HG02571 (cell line): ENCODE data around the gene AXIN2.
"Not testable (repeated sequence)": the region's sequence is repeated elsewhere in the genome, so short reads cannot be mapped to it uniquely, and the experiment has no call there.

Experiments
- ATAC-seq: cut with Tn5 transposase; IDR thresholded peaks from one replicate; pipeline ENCODE4 v1.9.1; 2021; ENCODE audit warnings: mild to moderate bottlenecking, moderate library complexity; ENCODE audit not compliant: unreplicated experiment

Gene AXIN2

DNA sequence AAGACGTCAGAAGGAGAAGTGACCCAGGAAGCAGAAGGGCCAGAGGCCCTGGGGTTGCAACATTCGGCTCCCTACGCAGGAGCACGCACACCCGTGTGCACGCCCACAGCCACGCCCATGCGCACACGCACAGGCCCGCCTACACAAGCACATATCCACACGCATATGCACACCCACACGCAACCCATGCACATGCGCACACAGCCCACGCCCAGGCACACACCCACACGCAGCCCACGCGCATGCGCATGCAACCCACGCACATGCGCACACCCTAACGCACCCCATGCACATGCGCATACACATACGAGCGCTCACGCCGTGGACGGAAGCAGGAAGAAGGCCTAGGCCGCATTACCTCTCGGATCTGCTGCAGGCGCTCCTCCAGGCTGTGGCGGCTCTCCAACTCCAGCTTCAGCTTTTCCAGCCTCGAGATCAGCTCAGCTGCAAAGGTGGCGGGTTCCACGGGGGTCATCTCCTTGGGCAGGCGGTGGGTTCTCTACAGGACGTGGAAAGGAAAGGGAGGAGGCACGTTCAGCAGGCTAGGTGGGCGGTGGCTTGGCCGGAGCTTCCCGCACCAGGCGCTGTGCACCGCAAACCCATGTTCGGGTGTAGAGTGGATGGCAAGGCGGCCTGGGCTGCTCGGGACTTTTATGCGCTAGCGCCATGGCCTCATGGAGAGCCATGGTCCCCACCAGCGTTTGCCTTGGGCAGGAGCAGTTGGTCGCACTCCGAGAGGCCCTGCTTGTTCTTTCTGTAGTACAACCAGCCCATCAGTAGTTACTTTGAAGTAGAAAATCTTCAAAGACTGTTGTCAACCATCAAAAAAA lies 23.4 kb downstream of the AXIN2 start:
- ATAC-seq: no peak

DNA sequence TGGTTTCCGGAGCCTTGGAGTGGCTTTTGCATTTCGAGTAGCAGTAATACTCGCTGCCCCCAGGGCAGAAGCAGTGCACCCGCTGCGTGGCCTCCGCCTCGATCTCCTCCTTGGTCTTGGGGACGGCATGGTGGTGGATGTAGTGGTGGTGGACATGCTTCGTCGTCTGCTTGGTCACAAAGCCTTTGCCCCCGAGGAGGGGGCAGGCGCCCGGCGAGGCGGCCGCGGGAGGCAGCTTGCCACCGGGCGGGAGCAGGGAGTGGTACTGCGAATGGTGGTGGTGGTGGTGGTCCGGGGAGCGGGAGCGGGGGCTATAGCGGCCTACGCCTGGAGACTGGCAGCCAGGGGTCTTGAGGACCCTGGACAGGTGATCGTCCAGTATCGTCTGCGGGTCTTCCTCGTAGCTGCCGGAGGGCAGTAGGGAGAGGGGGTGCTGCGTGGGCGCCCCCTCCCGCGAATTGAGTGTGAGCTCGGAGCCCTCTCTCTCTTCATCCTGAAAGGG lies 24.1 kb downstream of the AXIN2 start:
- no peak for ATAC-seq

DNA sequence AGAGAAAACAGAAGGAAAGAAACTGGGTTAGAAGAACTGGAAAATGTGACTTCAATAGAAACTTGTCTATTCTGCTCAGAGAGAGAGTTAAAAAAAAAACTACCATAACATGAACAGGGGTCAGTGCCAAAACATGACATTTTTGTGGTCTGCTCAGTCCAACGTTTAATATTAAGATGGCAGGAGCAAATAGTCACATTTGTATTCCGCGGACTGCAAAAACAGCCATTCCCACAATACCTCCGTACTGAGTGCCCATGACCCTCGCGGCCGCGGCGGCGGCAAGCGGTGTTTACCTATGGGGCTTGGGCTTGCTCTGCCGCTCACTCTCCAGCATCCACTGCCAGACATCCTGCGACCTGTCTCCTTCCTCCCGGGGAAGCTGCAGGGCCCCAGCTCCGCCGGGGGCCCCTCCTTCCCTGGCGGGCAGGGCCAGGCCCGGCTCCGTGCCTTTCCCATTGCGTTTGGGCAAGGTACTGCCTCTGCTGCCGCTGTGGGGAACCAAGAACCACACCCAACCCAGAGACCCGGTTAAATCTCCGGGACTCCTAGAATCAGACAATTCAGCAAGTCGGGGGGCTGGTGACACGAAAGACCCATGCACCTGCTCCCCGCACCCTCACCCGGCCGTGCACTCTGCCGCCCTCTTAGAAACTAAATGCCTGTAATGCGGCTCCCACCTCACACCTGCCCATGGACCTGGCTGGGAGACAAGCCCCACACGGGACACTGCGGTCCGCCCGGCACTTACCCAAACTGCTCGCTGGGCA lies 24.7 kb downstream of the AXIN2 start:
- no peak for ATAC-seq

DNA sequence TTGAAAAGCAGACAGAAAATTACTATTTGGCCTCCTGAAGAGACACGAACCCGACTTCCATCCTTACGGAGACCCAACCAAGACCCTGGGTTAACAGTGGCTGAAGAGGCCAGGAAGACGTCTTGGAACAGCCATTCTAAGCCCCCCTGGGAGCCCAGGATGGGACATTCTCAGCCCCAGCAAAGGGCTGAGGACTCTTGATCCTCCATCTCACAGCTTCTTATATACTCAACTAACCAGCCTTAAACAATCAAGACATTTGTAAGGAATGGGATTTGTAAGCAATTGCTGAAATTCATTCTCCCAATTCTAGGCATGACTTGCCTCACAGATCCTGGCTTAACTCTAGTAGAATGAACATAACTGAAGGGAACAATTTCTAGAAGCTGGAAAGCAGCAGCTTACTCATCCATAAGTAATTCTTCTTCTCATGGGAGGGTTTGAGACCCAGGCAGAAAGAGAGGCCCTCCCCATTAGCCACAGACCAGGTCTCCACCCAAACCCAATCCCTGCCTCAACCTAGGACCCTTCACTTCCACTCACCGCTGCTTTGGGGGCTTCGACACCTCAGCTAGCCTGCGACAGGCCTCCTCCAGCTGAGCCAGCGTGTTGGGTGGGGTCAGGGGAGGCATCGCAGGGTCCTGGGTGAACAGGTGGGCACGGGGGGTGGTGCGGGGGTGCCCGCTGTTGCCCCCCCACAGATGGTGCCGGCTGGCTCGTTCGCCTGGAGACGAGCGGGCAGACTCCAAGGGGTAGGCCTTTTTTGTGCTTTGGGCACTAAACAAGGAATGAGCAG lies 25.5 kb downstream of the AXIN2 start:
- ATAC-seq: no peak

DNA sequence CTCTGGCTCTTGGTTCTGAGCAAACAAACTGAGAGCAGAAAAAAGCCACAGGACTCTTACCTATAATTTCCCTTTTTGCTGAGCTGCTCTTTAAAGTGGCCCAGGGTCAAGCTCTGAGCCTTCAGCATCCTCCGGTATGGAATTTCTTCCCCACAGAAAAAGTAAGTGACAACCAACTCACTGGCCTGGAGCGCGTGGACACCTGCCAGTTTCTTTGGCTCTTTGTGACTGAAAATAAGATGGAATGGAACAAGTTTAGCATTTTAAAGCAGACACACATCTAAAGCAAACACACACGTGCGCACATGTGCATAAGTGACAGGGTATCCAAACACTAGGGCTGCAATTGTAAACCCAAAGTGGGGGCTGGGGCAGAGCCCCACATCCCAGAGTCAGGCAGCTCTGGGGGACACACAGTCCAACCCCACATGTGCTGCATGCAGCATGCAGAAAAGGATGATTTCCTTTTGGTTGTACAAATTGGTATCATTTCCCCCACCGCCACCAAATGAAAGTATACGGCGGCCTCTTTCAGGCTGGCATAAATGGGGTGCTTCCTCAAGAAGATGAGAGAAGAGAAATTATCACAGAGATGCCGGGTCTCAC lies 27.5 kb downstream of the AXIN2 start:
- ATAC-seq: no peak

DNA sequence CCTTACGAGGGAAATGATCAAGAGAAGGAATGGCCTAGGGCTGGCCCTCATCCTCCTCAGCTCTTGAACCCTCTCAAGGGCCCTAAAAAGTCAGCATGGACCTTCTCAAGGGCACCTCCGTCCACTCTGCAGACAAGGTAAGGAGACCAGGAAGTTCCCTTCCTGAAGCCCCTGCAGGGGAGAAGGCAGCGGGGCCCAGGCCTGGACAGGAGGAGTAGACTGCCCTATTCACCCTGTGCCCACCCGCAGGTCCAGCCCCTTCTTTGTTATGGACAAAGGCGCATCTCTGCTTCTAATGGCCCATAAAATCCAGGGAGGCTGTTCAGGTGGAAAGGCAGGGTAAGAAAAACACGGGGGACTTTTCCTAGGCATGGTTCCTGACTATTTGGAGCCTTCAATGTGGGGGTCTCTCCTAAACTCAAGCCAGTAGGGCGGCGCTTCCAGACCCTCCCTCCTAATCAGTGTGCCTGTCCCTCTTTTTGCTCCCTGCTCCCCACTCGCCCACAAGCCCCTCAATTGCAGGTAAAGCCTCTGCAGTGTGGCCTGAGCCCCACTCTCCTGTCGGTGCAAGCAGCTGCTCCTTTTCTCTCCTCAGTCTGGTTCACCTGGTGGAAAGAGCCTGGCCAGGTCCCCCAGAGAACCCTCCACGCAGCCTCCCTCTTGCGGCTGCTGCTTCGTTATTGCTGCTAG lies 28.2 kb downstream of the AXIN2 start:
- no peak for ATAC-seq

DNA sequence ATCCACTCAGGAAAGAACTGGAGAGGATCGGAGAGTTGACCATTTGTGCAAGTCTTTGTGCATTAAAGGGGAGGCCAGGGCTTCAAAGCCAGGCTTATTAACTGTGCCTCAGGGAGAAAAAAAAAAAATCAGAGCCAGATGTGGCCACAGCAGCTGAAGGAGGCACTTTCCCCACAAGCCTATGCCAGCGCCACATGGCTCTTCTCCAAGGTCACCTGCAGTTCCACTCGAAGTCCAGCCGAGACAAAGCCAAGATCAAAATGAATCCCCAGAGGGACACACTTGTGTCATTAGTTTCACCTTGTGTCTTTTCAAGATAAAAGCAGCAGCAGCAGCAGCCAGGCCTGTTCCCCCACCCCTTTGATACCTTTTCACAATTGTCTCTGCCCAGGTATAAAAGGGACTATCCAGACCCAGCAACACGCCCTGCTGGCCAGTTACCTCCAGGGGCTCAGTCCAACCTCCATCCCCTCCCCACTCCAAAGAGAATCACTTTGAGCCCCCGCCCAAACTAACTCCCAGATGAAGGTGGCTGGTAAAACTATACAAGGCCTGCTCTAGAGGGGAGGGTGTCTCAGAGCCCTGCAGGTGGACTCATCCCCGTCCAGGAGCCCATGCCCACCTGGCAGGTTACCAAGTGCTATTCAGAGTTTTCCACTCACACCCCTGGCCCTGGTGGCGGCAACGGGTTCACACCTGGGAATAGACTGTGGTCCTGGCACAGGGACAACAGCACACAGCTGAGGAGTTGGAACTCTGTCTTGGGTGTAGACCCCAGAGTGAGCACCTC lies 29.2 kb downstream of the AXIN2 start:
- ATAC-seq: no peak

DNA sequence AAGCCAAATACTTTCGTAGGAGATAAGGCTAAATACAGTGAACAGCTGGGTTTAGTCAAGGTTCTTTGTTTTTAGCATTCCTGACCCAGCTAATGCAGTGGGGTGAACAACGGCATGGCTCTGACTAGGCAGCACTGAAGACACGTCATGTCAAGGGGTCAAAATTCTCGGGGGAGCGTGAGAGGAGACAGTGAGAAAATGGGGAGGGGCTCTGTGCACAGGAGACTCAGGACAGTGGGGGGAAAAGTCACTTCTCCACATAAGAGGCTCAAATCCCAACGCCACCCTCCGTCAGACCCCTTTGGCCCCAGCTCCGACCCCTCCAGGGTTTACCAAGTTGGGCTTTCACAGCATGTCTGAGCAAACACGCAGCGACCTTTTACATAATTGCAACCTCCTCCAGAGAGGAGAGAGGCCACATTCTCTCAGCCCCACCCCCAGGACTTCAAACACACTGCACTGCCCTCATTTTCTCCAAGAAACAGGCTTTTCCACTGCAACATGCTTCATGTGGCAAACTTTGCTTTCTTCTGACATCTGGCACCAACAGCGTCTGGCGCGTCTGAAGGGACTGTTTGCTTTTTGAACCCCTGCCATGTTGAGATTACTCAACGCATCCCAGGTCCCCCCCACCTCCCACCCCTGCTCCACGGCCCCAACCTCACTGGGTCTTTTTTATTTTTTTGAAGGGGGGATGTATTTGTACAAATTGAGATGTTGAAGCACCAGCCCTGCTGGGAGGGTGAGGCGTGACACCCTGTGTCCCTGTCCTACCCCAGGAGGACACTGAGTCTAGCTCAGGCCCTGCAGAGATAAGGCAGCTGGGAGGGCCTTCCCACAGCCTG lies 30.0 kb downstream of the AXIN2 start:
- ATAC-seq: no peak

DNA sequence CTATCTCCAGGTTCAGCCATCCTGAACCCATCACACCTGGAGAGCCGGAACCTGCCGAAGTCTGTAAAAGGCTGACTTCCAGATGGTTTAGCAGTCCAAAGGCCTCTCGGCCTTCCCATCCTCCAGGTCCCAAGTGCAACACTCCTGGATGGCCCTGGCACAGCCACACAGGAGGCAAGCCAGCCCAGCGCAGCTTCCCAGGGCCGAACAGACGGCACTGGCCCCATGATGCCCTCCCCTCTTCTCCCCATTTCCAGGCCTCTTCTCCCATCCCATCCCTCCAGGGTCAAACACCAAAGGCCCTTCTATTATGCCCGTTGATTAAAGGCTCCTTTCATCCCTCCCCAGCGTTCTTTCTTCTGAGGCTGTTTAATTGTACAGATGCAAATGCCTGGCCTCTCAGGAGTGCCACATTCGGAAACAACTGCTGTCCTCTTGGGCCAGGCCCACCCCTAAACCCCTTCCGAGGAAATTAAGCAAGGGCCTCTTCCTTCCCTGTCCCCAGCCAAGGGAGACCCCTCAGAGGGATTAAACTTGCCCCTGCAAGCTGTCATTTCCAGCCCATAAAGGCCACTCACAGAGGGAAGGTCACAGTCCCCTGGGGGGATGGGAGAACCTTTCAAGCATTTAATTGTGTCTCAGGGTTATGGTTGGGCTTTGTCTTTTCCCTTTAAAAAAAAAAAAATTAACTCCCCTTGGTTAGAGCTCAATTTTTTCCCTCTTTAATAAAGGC lies 30.8 kb downstream of the AXIN2 start:
- no peak for ATAC-seq

DNA sequence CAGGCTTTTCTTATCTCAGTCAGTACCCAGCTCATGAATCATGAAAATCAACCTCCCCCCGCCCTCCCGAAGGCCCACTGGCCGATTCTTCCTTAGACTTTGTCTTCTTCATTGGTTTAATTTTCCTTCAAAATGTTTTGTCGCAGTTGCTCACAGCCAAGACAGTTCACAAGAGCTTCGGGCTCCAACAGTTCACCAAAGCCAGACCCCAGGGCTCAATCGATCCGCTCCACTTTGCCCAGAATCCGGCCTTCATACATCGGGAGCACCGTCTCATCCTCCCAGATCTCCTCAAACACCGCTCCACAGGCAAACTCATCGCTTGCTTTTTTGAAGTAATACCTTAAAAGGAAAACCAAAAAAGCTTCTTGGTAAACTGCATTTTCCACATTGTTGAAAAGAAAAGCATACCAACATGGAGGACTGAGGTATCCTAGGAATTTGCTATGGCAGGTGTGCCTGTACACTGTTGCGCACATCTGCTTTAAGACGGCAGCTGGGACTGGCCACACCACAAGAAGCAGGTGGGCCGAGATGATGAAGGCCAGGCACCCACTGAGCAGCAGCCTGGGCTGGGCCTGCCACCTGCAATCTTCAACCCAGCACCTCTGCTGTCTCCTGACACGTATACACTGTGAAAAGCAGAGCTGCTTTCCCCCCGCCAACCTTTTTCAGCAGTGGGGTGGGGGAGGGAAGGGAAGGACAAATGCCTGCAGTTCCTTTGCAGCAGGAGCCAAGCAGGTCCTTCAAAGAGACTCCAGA lies 31.5 kb downstream of the AXIN2 start:
- ATAC-seq: no peak

DNA sequence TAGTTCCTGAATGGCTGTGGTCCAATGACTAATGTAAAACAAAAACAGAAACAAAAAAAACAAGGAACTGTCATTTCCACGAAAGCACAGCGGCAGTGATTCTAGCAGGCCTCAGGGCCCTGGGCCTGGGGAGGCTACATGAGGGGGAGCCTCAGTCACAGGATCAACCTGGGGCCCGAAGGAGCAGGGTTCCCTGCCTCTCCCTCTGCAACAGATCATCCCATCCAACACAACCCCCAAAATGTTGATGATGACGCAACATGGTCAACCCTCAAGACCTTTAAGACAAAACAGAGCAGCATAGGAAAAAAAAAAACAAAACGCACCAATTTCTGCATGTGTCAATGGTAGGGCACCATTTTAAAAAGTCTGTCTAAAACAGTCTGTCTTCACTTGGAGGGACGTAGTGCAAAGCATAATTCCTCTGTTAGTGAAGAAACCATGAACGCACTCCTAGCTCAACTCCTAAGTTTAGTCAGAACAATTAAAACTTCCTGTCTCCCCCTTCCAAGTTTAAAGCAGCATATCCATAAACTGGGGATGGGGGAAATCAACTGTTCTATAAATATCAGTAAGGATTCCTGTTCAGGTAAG lies 32.3 kb downstream of the AXIN2 start:
- ATAC-seq: no peak

DNA sequence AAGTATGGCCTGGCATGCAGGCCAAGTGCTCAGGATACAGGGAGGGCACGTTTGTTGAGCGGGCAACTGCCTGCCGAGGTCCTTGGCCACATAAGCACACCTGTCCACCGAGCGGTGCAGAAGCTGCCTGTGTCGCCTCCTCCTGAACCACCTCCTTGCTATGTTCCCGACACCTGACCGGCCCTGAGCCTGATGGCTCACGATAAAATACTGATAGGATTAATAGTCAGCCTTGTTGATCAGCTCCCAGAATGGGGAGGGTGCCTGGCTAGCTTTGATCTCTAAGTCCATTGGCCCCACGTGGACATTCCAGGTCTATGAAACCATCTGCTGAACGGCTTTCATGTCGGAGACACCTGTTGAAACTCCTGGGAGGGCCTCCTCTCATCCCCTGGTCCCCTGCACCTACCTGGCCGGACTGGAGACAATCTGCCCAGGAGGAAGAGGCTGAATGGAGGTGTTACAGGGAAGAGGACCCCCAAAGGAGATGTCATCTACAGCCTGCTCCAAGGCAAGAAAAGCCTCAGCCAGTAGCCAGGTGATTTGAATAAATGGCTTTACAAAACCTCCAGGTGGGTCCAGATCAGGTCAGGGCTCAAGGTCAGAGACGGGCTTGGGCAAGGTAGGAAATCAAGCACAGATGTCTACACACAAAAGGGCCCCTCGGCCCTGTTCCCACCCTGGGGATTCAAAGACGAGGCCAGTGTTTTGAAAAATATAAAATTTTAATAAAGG lies 33.4 kb downstream of the AXIN2 start:
- ATAC-seq: no peak

DNA sequence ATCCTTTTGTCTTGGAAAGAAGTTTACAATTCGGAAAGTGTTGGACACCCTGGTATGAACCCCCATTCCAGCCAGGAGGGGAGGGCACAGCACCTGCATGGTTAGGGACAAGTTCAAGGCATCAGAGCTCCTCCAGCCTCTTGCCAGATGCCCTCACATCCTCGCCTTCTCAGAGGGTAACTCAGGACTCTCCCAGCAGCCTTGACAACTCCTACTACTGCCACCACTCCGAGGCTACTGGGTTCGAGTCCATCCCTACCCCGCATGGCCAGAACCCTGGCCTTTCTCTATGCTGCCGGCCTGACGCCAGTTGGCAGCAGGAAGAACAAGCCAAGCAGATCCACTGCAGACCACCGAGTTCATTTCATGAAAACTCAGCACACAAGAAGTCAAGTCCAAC lies 34.1 kb downstream of the AXIN2 start:
- no peak for ATAC-seq

DNA sequence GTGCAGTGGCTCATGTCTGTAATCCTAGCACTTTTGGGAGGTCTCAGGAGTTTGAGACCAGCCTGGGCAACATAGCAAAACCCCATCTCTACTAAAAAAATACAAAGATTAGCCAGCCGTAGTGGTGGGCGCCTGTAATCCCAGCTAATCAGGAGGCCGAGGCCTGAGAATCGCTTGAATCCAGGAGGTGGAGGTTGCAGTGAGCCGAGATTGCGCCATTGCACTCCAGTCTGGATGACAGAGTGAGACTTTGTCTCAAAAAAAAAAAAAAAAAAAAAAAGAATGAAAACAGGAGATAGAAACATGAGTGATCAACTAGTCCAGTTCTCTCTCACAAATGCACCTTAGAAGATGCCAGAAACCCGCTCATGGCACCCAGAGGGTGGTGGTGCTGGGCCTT lies 34.6 kb downstream of the AXIN2 start:
- not testable (repeated sequence) for ATAC-seq

DNA sequence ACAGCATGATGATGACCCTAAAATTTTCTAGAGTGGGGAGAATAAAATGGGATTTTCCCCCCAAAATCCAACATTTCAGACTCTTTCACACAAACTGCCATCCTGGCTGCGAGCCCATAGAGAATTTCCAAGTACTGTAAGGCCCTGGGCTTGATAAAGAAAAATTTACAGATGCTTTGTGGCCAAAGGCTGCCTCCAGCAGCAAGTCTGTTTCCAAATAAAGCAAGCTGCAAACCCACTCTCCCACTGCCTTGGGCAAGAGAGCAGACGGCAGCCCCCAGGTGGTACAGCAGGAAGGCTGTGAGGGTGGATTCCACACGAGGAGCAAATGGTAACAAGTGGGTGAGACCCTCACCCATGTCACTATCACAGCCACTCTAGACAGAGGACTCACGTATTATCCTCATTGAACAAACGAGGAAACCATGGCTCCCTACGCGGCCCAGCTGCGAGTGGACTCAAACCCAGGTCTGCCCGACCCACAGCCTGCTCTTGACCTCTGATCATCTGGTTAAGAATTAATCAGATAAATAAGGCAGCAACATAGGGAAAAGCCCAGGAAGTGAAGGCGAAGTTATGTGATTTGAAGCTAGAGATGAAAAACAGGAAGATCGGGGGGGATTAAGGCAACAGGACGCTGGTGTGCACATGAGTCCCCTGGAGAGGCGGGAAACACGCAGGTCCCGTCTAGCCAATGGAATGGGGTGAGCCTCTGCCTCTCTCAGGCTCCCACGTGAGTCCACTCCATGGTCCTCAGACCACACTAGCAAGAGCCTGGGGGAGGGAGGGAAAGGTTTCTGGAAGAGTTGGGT lies 37.4 kb downstream of the AXIN2 start:
- ATAC-seq: no peak
